GM23248 (cell line): Measurements from ENCODE around the gene SLC16A8. TPM values are rescaled to one million over a fixed set of nuclear protein-coding genes. Genes with fewer than 3 reads are reported as not detected.

Experiments used
- DNase-seq: peaks from one replicate; pipeline ENCODE4 v3.0.0-alpha.2; 2015
- H2AFZ ChIP-seq: fragments of 200-600 bp; sonication (generic); 2 replicates; pipeline ENCODE4 v1.6.1; 2016; ENCODE audit warnings: antibody characterized with exemption
- H3F3A ChIP-seq: fragments of 200-600 bp; sonication (generic); 2 replicates; pipeline ENCODE4 v1.6.1; 2016; ENCODE audit warnings: mild to moderate bottlenecking, antibody characterized with exemption, mixed run types; ENCODE audit not compliant: insufficient read depth
- H3K27ac ChIP-seq: fragments of 200-600 bp; sonication (generic); 2 replicates; pipeline ENCODE4 v1.5.1; 2016; ENCODE audit warnings: mild to moderate bottlenecking
- H3K27me3 ChIP-seq: fragments of 200-600 bp; sonication (generic); replicated peaks from 2 replicates; pipeline ENCODE4 v1.6.1; 2016; ENCODE audit warnings: mild to moderate bottlenecking; ENCODE audit not compliant: insufficient read depth
- H3K36me3 ChIP-seq: fragments of 200-600 bp; sonication (generic); 2 replicates; pipeline ENCODE4 v1.6.1; 2016; ENCODE audit warnings: low read depth, mild to moderate bottlenecking
- H3K4me1 ChIP-seq: fragments of 200-600 bp; sonication (generic); 2 replicates; pipeline ENCODE4 v1.6.1; 2016; ENCODE audit warnings: mild to moderate bottlenecking; ENCODE audit not compliant: insufficient read depth
- H3K4me2 ChIP-seq: fragments of 200-600 bp; sonication (generic); one replicate; pipeline ENCODE4 v1.6.1; 2016; ENCODE audit warnings: mild to moderate bottlenecking; ENCODE audit not compliant: unreplicated experiment
- H3K4me3 ChIP-seq: fragments of 200-600 bp; sonication (generic); 2 replicates; pipeline ENCODE4 v1.5.1; 2016; ENCODE audit warnings: mild to moderate bottlenecking
- H3K79me2 ChIP-seq: fragments of 200-600 bp; sonication (generic); 2 replicates; pipeline ENCODE4 v1.6.1; 2016; ENCODE audit warnings: mild to moderate bottlenecking; ENCODE audit not compliant: insufficient read depth
- H3K9ac ChIP-seq: fragments of 200-600 bp; sonication (generic); 2 replicates; pipeline ENCODE4 v1.6.1; 2016; ENCODE audit warnings: mild to moderate bottlenecking
- H3K9me2 ChIP-seq: fragments of 200-600 bp; sonication (generic); 2 replicates; pipeline ENCODE4 v1.6.1; 2016; ENCODE audit warnings: mixed run types, mild to moderate bottlenecking, moderate library complexity; ENCODE audit not compliant: insufficient read depth
- H3K9me3 ChIP-seq: fragments of 200-600 bp; sonication (generic); one replicate; pipeline ENCODE4 v1.6.1; 2017; ENCODE audit warnings: low read depth
- H4K20me1 ChIP-seq: fragments of 200-600 bp; sonication (generic); 2 replicates; pipeline ENCODE4 v1.6.0; 2016; ENCODE audit not compliant: insufficient read depth
- EZH2 ChIP-seq: fragments of 200-600 bp; sonication (generic); IDR thresholded peaks from 2 replicates; pipeline ENCODE4 v1.6.1; 2018; ENCODE audit warnings: antibody characterized with exemption, mild to moderate bottlenecking; ENCODE audit not compliant: insufficient read depth, poor library complexity, severe bottlenecking
- EZH2phosphoT487 ChIP-seq: fragments of 200-600 bp; sonication (generic); IDR thresholded peaks from 2 replicates; pipeline ENCODE4 v1.6.1; 2018; ENCODE audit warnings: antibody characterized with exemption, moderate library complexity, mild to moderate bottlenecking, low read depth; ENCODE audit not compliant: insufficient read depth
- WGBS, 2 experiments: methylation state at CpG; one replicate each; pipeline ENCODE4 v1.1.6; 2015 to 2017; ENCODE audit warnings: low lambda C conversion rate in 2 of 2, low coverage in 1 of 2; ENCODE audit errors: missing lambda C conversion rate in 2 of 2; 5-methylcytosine and 5-hydroxymethylcytosine counted together
- in situ Hi-C: fragments of 300-500 bp; cut with MboI; formaldehyde crosslinking; loops from 2 replicates; pipeline ENCODE4 v1.15.0; 2020
- polyA plus RNA-seq: library from polyadenylated mRNA; unstranded; fragments of >200 nt; fragmentation: Nextera tagmentation; extraction: Ambion mirVana; gene quantifications from 2 replicates; pipeline ENCODE4 v1.2.1, GENCODE V29; 2016
- total RNA-seq: library from RNA; depleted of rRNA; stranded (reverse); fragments of >200 nt; shearing (Covaris generic); gene quantifications from 2 replicates; pipeline ENCODE4 v1.2.3, GENCODE V29; 2014

Gene SLC16A8
- total and polyA plus RNA-seq, 2 experiments from 2014 or later: 1.3 to 1.4 TPM

- H4K20me1 ChIP-seq: no peaks in the 10 kb centered on the region
- 89 to 92% methylated on average over 27 to 31 of the region's 31 CpGs for WGBS, 2 experiments
- H3K4me1 ChIP-seq: no peaks in the 10 kb centered on the region; the same call in 1 of the 2 replicates
- H3F3A ChIP-seq: no peaks in the 10 kb centered on the region
- H3K9me3 ChIP-seq: no peaks in the 10 kb centered on the region
- no peak overlapping the region for H3K9ac ChIP-seq
- no peak for DNase-seq
- no peaks in the 10 kb centered on the region for H3K27me3 ChIP-seq
- H3K36me3 ChIP-seq: no peaks in the 10 kb centered on the region
- no peak overlapping the region for H3K4me2 ChIP-seq
- no peaks in the 10 kb centered on the region for H3K79me2 ChIP-seq
- no peaks in the 10 kb centered on the region for H3K9me2 ChIP-seq
- no peak overlapping the region for H3K27ac ChIP-seq
- no peak overlapping the region for H2AFZ ChIP-seq
- no peak overlapping the region for H3K4me3 ChIP-seq
- TF ChIP-seq EZH2: no peak
- no peak for TF ChIP-seq EZH2phosphoT487
- in situ Hi-C loops: no loop called here
These were observed 31.6 kb upstream of the SLC16A8 start for GRCh38 chr22:38115423-38116205.

DNA sequence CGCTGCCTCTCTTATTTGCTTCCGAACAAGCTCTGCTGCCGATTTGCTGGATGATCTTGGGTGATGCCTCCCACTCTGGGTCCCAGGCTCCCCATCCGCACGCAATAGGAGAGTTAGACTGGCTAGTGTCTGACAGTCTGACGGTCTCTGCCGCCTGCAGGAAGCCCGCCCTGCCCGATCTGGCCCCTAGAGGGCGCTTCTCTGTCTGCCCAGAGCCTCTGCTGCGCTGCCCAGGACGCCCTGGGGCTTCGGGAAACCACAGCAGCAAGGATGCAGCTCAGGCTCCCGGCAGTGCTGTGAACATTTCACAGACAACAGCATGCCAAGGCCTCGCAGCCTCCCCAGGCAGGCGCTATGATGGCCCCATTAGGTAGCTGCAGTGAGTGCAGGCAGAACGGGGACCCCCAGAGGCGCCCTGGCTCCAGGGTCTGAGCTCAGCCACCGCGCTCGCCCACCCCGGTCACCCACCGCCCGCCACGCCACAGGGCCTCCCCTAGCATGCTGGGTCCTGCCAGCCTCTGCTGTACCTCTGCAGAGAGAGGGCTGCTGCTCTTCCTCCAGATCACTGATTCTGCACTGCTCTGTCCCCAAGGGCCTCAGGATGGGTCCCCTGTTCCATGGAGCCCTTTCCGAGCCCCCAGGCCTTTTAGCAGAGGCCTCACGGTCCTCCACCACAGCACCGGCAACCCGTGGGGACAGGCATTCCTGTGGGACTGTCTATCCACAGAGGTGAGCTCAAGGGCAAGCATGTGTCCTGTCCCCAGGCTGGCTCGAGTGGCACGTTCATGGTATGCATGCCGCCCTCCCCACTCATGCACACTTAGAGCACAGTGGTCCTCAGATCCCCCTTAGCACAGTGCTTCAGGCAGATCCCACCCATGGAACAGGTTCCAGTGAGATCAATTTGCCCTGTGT is 30.8 kb upstream of the SLC16A8 start:
- Histone ChIP-seq H4K20me1 (no peaks in the 10 kb centered on the region), H3F3A (no peaks in the 10 kb centered on the region), H2AFZ (no peak overlapping the region), H3K4me3 (no peak overlapping the region), H3K9me3 (no peaks in the 10 kb centered on the region), H3K4me2 (no peak overlapping the region), H3K27me3 (no peaks in the 10 kb centered on the region), H3K36me3 (no peaks in the 10 kb centered on the region), H3K27ac (no peak overlapping the region), H3K79me2 (no peaks in the 10 kb centered on the region), H3K4me1 (no peaks in the 10 kb centered on the region; the same call in 1 of the 2 replicates), H3K9ac (no peak overlapping the region), H3K9me2 (no peaks in the 10 kb centered on the region)
- in situ Hi-C loops: no loop called here
- no peak for TF ChIP-seq EZH2
- TF ChIP-seq EZH2phosphoT487: no peak
- 36 to 55% methylated on average over 25 to 30 of the region's 32 CpGs for WGBS, 2 experiments
- DNase-seq: peak; percentile 89

DNA sequence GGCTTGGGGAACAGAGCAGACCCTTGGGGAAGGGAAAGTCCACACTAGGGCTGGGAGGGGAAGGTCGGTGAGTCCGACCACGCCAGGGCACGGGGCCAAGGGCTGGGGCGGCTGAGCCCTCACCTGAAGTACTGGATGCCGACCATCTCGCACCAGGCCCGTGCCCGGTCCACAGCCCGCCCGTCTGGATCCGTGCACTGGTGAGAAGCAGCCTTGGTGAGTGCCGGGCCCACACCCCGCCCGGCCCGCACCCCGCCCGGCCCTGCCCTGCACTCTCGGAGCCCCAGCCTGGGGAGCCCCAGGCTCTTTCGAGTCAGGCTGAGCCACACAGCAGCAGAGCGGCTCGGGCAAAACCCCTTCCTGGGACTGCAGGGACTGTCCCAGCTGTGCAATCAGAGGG is 28.4 kb upstream of the SLC16A8 start:
- H3K9ac ChIP-seq: no peak overlapping the region
- H3K9me2 ChIP-seq: no peaks in the 10 kb centered on the region
- no peak overlapping the region for H3K4me3 ChIP-seq
- H3K79me2 ChIP-seq: no peaks in the 10 kb centered on the region
- no peaks in the 10 kb centered on the region for H3K36me3 ChIP-seq
- no peak overlapping the region for H3K27ac ChIP-seq
- no peak for DNase-seq
- in situ Hi-C loops: no loop called here
- WGBS, 2 experiments: 87 to 91% methylated on average over 5 to 22 of the region's 22 CpGs
- no peak overlapping the region for H2AFZ ChIP-seq
- H3K4me1 ChIP-seq: no peaks in the 10 kb centered on the region; the same call in 1 of the 2 replicates
- no peaks in the 10 kb centered on the region for H4K20me1 ChIP-seq
- H3K27me3 ChIP-seq: no peaks in the 10 kb centered on the region
- no peaks in the 10 kb centered on the region for H3F3A ChIP-seq
- no peak overlapping the region for H3K4me2 ChIP-seq
- H3K9me3 ChIP-seq: no peaks in the 10 kb centered on the region
- no peak for TF ChIP-seq EZH2
- TF ChIP-seq EZH2phosphoT487: no peak

- no peak overlapping the region for H2AFZ ChIP-seq
- TF ChIP-seq EZH2: no peak
- TF ChIP-seq EZH2phosphoT487: no peak
- H3K36me3 ChIP-seq: no peaks in the 10 kb centered on the region
- H3F3A ChIP-seq: no peaks in the 10 kb centered on the region
- in situ Hi-C loops: no loop called here
- WGBS, 2 experiments: 85 to 90% methylated on average over 11 of the region's 11 CpGs
- no peak overlapping the region for H3K4me3 ChIP-seq
- no peaks in the 10 kb centered on the region for H4K20me1 ChIP-seq
- no peaks in the 10 kb centered on the region for H3K79me2 ChIP-seq
- H3K27ac ChIP-seq: no peak overlapping the region
- H3K27me3 ChIP-seq: no peaks in the 10 kb centered on the region
- H3K9ac ChIP-seq: no peak overlapping the region
- H3K9me2 ChIP-seq: no peaks in the 10 kb centered on the region
- no peak for DNase-seq
- no peaks in the 10 kb centered on the region for H3K9me3 ChIP-seq
- no peak overlapping the region for H3K4me2 ChIP-seq
- no peaks in the 10 kb centered on the region; the same call in 1 of the 2 replicates for H3K4me1 ChIP-seq
These were observed 28.0 kb upstream of the SLC16A8 start for GRCh38 chr22:38111925-38112355.
